GM19397 (cell line): ENCODE data around the gene RASL10B.

Experiments used
- ATAC-seq: cut with Tn5 transposase; IDR thresholded peaks from one replicate; pipeline ENCODE4 v1.9.1; 2021; ENCODE audit warnings: mild to moderate bottlenecking, moderate library complexity; ENCODE audit not compliant: unreplicated experiment

RASL10B gene

DNA sequence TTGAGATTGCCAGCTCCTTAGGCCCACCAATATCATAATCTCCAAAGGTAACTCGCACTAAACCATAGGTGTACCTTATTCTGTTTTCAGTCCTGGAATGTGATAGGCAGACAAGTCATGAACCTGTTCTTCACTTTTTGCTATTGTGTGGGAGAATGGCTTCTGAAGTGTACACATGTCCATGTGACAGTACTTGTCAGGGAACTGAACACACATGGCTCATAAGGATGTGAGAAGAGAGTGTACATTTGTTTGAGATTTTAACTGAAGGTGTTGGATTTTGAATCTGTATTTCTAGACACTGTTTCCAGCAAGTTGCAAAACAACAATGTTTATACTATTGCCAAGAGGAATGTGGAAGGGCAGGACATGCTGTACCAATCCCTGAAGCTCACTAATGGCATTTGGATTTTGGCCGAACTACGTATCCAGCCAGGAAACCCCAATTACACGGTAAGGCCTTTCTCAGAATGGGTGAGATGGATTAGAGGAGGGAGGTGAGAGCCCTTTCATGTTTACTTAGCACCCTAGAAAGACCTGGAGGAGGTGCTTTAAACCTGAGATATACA lies 14.5 kb upstream of the RASL10B start:
- no peak for ATAC-seq

DNA sequence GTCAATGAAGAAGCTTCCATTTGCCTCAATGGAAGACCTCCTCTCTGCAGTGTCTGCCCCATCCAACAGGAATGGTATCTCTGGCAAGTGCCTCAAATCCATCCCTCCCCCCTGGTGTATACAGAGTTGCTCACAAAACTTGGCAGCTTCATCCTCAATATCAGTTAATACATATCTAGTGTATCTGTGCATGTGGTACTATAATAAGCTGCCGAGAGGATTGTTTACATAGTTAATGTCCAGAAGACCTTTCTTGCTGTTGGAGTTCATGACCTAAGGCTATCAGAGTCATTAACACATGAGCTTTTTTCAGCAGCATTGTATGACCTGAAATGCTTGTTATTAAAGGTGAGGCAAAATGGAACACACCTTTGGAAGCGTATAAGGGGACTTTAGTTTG lies 14.0 kb upstream of the RASL10B start:
- ATAC-seq: no peak

DNA sequence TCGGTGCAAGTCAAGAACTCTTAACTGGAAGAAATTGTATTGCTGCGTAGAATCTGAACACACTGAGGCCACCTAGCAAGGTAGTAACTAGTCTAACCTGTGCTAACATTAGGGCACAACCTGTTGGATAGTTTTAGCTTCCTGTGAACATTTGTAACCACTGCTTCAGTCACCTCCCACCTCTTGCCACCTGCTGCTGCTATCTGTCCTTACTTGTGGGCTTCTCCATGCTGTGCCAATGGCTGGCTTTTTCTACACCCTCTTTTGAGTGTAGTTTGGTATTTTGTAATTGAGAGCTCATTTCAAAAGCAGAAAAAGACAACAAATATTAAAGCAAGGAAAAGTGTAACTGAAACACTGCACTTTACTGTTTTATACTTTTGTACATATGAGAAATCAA lies 7.7 kb upstream of the RASL10B start:
- no peak for ATAC-seq

DNA sequence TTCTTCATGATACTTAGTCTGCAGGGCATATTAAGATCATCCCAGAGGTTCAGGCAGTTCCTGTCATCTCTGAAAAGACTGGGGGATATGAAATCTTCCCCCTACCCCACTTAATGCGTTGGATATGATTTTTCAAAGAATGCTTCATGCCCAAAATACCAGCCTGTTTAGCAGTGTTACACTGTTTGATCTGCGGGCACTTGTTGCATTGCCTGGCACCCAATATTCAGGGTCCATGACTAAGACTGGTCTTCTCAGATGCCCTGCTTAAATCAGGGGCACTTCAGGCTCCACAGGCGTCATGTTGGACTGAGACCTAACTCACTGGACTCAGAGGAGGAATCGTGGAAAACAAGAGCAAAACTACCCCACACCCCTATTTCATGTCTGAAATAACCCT lies 6.4 kb upstream of the RASL10B start:
- no peak for ATAC-seq

DNA sequence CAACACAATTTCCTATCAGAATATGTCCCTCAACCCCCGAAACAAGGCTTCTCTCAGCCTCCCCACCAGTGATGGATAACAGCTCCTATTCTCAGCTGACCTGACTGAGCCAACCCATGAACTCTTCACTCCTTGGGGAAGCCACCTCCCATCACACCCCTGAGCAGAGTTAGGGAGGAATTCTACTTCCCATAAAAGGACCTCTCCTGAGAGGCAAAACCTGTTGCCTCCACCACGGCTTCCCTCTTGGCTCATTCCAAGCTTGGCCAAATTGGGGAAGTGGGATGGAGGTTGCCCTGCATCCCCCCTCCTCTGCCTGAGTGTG lies 5.7 kb upstream of the RASL10B start:
- ATAC-seq: no peak

DNA sequence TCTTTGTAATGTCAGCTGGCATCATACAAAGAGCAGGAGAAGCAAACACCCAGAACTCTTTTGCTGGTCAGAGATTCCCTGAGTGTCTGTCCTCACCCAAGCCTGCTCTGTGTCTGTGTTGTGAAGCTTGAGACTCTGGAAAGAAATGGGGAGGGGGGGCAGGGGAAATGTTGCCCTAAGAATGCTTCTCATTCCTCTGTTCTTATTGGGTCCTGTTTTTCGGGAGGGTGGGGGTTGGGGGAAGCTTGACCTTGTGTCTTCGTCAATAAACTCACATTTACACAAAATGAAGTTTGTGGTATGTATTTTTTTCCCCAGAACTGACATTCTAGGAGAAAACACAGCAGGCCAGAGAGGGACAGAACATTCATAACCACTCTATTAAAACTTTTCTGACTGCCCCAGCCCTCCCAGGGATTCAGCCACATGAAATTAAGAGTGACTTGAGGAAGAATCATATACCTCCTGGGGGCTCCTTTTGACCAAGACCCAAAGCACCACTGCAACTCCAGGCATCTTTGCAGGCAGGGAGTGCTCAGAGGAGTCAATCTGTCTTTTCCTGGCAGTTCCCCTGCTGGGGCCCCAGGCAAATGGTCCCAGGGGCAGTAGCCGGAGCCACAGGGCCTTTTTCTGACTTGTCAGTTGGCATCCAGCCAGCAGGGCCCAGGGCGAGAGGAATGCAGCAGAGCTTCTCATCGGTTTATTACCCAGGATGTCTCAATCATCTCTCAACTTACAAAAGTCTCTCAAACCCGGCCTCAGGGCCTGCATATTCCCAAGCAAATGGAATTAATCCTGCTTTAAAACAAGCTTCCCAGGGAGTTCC lies 5.1 kb upstream of the RASL10B start:
- ATAC-seq: no peak

DNA sequence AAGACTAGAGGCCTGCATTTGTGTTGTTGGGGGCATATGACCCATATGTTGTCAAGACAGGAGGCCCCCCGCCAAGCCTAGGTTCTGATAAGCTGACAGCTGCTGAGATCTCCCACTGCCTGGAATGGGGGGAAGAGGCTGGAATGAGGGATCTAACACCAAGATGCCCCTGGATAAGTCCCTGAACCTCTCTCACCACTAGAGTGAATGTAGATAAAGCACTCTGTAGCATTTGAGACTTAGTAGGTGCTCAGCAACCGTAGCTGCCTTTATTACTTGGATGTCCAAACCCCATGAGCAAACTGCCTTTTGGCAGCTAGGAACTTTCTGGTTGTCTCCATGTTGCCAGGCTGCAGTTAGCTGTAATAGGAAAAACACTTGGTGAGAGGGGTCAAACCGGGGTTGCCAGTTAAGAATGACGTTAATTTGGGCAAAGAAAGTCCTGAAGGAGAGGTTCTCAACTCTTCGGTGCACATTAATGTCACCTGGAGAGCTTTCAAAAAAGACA lies 4.4 kb upstream of the RASL10B start:
- ATAC-seq: no peak

DNA sequence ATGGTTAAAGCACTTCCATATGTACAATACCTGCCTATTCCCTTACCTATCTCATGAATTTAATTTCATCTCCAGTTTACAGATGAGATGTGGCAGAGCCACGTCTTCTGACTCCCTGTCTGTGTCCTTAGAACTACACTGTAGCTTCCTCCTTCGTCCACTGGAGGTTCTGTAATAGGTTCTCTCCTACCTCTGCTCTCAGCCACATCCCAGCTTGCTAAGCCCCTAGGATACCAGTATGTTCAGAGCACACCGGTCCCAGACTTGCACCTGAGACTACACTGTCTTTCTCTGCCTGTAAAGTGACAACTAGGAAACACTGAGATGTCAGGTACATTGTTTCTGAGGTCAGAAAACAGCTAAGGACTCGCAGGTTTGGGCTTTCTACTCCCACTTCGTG lies 3.8 kb upstream of the RASL10B start:
- no peak for ATAC-seq

DNA sequence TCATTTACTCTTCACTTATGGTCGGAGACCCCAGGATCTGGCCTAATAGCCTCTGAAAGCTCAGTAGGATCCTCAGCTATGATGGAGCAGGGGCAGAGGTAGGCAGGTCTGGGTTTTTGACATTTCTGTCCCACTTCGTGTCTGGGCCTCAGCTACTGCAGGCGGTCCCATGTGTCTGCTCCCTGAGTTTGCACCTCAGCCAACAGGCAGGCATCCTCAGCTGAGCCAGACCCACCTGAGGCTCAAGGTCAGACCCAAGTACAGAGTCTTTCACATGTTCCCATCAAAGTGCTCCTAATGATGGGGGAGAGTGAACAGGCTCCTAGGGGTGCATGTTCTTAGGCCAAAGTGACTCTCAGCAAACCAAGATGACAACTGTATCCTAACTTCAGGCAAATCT lies 2.9 kb upstream of the RASL10B start:
- no peak for ATAC-seq

DNA sequence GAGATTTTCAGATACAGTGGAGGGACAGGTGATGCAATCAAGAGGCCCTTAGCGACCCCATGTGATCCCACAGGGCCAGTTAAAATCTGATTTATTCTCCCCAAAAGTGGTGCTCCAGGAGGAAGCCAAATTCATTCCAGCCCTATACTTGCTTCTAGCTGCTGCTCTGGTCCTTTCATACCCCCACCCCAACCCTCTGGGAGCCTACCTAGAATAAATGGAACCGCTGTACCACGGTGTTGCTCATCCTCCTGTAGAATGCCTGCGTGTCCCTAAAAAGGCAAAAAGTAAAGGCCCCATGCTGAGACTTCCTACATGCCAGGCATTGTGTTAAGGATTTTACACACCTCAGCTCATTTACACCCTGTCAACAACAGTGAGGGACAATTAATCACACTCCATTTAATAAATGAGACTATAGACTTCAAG lies 2.0 kb upstream of the RASL10B start:
- ATAC-seq: no peak

DNA sequence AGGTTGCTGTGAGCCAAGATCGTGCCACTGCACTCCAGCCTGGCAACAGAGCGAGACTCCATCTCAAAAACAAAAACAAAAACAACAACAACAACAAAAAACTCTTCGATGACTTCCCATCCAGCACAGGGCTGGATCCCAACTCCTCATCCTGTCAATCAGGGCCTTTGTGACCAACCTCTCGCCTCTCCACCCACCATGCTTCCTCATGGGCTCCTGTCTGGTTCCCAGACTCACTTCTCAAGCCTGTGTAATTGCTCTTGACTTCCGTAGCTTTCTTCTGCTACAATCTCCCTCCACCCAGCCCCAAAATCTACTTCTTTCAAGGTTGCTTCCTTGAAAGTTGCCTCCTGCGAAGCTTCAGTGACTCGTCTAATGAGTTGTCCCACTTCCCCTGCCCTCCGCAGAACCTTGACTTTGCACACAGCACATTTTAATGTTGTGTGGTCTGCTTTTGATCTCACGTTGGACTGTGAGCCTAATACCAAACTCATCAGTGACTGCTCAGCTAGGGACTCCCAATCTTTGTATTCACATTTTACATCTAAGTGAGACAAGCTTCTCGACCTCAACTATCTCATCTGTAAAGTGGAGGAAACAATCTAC lies 936 bp upstream of the RASL10B start:
- no peak for ATAC-seq

DNA sequence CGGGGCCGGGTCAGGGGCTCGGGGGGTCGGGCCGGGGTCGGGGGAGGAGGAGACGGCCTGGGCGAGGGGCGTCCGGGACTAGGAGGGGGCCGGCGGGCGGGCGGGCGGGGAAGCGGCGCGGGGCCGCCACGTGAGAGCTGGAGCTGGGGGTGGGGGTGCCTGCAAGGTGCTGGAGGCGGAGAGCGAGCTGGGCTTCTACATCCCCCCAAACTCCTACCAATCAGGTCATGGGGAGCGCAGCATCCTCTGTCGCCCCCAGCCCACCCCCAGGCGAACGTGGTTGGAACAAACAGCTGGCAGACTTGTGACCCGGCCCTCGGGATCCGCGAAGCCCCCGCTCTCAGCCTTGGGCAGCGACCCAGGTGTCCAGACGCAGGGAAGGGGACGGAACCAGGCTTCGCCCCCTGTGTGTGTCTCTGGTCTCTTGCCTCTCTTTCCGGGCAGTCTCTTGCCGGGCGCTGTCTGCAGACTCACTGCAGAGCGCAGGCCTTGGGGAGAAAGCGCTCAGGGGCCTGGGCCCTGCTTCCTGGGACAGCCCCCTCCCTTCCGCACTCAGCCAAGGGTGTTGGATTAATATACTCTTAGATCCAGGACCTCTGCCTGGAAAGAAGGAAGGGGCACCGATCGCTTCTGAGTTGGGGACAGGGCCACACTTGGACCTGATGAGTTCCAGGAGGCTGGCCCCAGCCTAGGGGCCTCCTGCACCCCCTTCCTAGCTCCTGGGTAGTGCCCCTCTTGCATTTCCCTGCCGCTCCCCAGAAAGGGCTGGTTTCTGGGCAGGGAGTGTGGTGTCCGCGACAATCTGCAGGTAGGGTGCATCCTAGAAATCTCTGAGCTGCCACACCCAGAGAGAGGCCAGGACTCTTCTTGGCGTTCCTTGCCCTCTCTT lies 722 bp downstream of the RASL10B start:
- ATAC-seq: no peak

DNA sequence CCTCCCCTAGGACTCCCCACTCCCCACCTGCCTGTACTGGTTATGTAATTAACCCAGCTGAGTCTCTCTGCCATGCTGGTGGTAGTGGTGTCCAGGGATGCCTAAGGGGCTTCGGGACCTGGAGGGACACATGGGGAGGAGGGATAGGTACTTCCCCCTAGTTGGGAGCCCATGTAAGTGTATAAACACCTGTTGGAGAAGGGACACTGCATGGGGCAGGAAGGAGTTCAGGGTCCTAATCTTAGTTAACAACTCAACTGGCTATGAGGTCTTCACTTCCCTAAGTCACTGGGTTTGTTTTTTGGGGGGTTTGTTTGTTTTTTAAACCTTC lies 1.3 kb downstream of the RASL10B start:
- no peak for ATAC-seq

DNA sequence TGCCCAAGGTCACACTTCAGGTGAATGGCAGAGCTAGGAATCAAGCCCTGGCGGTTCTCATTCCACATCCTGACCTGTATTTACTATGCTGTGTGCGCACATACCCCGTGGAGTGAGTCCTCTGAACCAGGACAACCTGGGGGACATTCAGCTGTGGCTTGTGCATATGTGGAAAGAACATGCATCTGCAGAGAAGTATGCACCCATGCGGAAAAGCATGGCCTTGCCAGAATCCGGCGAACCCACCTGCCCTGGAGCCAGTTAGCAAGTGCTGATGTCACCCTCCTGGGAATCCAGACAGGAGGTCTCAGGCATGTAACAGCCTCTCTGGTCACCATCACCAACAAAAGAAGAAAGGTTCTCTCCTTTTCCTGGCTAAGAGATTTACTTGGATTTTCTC lies 1.9 kb downstream of the RASL10B start:
- no peak for ATAC-seq

DNA sequence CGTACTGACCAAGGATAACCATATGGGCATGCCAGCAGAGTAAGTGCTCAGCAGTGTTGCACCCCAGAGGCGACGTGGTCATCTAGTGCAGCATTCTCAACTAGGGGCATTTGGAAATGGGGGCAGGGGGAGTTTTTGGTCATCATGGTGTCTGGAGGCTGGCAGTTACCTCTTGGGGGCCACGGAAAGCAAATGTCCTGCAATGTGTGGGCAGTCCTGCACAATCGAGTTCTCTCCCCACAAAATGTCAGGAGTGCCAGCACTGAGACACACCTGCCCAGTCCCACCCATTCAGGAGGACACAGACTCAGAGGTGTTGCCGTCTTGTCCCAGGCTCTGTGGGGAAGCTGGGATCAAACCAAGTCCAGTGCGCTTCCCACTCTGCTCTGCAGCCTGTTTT lies 3.0 kb downstream of the RASL10B start:
- no peak for ATAC-seq

DNA sequence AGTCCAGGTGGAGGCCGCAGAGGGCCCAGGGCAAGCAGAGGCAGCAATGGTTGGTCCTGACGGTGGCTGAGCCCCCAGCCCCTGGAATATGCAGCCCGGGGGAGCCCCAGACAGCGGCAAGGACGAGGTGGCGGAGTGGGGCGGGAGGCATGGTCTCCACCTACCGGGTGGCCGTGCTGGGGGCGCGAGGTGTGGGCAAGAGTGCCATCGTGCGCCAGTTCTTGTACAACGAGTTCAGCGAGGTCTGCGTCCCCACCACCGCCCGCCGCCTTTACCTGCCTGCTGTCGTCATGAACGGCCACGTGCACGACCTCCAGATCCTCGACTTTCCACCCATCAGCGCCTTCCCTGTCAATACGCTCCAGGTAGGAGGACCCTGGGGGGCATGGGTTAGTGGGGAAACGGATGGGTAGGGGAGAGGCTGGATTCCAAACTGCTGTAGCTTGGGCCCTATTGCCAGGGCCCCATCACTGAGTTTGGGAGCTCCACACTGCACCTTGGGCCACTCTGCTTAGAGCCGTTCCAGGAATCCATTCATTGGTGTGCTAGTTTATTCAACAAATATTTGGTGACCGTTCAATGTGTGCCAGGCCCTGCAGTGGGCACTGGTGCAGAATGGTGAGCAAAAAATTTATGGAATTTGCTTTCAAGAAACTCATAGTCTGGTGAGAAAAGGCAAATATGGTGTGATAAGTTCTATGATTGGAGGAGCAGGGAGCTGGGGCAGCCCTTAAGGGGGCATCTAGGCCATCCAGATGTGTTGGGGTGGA lies 3.8 kb downstream of the RASL10B start:
- no peak for ATAC-seq

DNA sequence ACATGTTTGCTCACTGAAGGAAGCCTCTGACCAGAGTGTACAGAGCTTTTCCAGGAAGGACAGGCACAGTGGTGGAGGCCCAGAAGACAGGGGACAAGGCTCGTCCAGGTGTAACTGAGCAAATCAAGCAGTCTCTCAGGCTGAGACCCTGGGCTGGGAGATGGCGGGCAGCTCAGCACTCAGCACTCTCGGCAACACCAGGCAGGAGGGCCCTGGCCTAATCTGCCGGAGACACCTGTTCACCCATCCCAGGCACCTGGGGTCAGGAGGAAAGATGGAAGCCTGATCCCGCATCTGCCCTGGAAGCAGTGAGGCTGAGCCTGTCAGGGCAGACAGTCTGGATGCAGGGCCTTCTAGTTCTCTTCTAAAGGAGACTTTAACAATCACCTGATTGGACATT lies 4.8 kb downstream of the RASL10B start:
- ATAC-seq: no peak

DNA sequence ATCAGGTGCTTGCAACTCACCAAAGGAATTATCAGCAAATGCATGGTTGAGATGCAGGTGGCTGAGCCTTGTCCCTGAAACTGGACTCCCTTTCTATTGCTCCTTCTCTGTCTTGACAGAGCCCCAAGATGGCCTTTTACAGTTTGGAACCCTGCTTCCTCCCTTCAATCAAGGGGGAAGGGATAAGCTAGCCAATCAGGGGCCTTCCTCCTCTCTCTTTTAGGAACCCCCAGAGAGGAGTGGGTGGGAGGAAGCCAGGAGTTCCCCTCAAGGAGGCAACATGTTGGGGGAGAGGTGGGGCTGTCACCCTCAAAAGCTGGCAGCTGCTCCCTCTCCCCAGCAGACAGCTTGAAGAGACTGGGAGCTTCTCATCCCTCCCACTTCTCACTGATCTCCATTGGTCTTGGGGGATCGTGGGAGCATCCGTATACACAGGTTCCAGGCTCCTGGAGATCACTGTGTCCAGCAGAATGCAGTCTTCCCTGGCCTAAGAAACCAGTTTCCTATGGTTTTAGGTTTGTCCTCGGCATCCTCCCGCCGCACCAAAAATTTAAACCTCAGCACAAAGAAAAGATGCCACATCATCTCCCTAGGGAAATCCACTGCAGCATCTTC lies 7.2 kb downstream of the RASL10B start:
- no peak for ATAC-seq

DNA sequence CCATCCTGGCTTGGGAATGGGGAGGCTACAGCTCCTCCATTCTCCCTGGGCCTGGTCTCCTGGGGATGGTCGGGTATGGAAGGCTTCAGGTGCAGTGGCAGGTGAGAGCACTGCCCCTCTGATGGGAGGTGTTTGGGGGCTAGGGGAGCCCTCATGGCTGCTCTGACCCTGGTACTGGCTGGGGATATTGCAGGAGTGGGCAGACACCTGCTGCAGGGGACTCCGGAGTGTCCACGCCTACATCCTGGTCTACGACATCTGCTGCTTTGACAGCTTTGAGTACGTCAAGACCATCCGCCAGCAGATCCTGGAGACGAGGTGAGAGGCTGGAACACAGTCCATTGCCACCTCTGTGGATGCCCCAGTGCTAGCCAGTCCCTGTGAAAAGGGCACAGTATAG lies 8.8 kb downstream of the RASL10B start:
- no peak for ATAC-seq
